HEK293 (cell line): Measurements from ENCODE around the gene PPP1R15B.

ENCODE experiments used
- CTCF ChIA-PET: fragments of 350-600 bp; formaldehyde crosslinking; extraction: SDS; loops from one replicate; lab custom pipeline; 2021; ENCODE audit warnings: antibody characterized with exemption; lab: Yijun Ruan, JAX
- POLR2A ChIA-PET: fragments of 300-600 bp; formaldehyde crosslinking; extraction: SDS; loops from one replicate; lab custom pipeline; 2020; ENCODE audit warnings: antibody characterized with exemption, inconsistent platforms; lab: Yijun Ruan, JAX
- H3K27ac ChIP-seq: fragments of 200-500 bp; sonication (Bioruptor generic); 2 replicates; pipeline ENCODE4 v1.5.1; 2014; ENCODE audit warnings: low read depth, low read length, control low read depth, inconsistent platforms; ENCODE audit errors: extremely low read depth
- H3K36me3 ChIP-seq, 2 experiments: fragments of 200-500 bp in 1 of 2; sonication (Bioruptor generic) in 1 of 2; 1 replicate in 1 of 2; 2 replicates in 1 of 2; pipeline ENCODE4 v1.5.1; 2014 to 2017; ENCODE audit warnings: inconsistent platforms in 2 of 2, low read length in 2 of 2; ENCODE audit not compliant: control insufficient read depth in 2 of 2, insufficient read depth in 1 of 2
- H3K4me1 ChIP-seq: fragments of 200-500 bp; sonication (Bioruptor generic); 2 replicates; pipeline ENCODE4 v1.5.1; 2014; ENCODE audit warnings: mild to moderate bottlenecking, low read length, inconsistent platforms; ENCODE audit not compliant: control insufficient read depth, insufficient read depth
- H3K4me3 ChIP-seq: 2 replicates; pipeline ENCODE4 v1.5.1; 2011; ENCODE audit warnings: low read depth, mild to moderate bottlenecking, control low read depth, low read length, moderate library complexity
- H3K9me3 ChIP-seq: fragments of 200-500 bp; sonication (Bioruptor generic); 2 replicates; pipeline ENCODE4 v1.5.1; 2014; ENCODE audit warnings: low read depth, low read length, inconsistent platforms; ENCODE audit not compliant: control insufficient read depth, insufficient read depth
- SETDB1 ChIP-seq: IDR thresholded peaks from one replicate; pipeline ENCODE4 v1.6.1; 2017; ENCODE audit warnings: mild to moderate bottlenecking, low read length, moderate library complexity, mixed read lengths; ENCODE audit not compliant: insufficient read length
- SP2 ChIP-seq: fragments of 450-650 bp; formaldehyde crosslinking; IDR thresholded peaks from 2 replicates; pipeline ENCODE4 v1.5.1; 2016; ENCODE audit warnings: missing biosample characterization, missing genetic modification characterization
- SP7 ChIP-seq: fragments of 450-650 bp; formaldehyde crosslinking; IDR thresholded peaks from 2 replicates; pipeline ENCODE4 v1.5.1; 2016; ENCODE audit warnings: missing biosample characterization, missing genetic modification characterization
- ZBTB7A ChIP-seq: fragments of 450-650 bp; formaldehyde crosslinking; IDR thresholded peaks from 2 replicates; pipeline ENCODE4 v1.5.1; 2016; ENCODE audit warnings: low read depth, missing biosample characterization, missing genetic modification characterization
- ZIC2 ChIP-seq: fragments of 450-650 bp; formaldehyde crosslinking; IDR thresholded peaks from 2 replicates; pipeline ENCODE4 v1.5.1; 2016; ENCODE audit warnings: missing biosample characterization, missing genetic modification characterization
- ZNF10 ChIP-seq: fragments of 450-650 bp; formaldehyde crosslinking; IDR thresholded peaks from 2 replicates; pipeline ENCODE4 v1.5.1; 2017; ENCODE audit warnings: missing biosample characterization, missing genetic modification characterization
- ZNF239 ChIP-seq: fragments of 450-650 bp; formaldehyde crosslinking; IDR thresholded peaks from 2 replicates; pipeline ENCODE4 v1.5.1; 2016; ENCODE audit warnings: missing biosample characterization, missing genetic modification characterization
- ZNF248 ChIP-seq: fragments of 450-650 bp; formaldehyde crosslinking; IDR thresholded peaks from 2 replicates; pipeline ENCODE4 v1.5.1; 2017; ENCODE audit warnings: missing biosample characterization, missing genetic modification characterization
- ZNF514 ChIP-seq: fragments of 450-650 bp; formaldehyde crosslinking; IDR thresholded peaks from 2 replicates; pipeline ENCODE4 v1.5.1; 2016; ENCODE audit warnings: missing biosample characterization, missing genetic modification characterization
- TF ChIP-seq, protein P1 (sequence below): fragments of 450-650 bp; formaldehyde crosslinking; optimal IDR thresholded peaks from 2 replicates; pipeline ENCODE3; 2016; ENCODE audit warnings: missing biosample characterization, mild to moderate bottlenecking, missing genetic modification characterization
- TF ChIP-seq, protein P2 (sequence below): fragments of 450-650 bp; formaldehyde crosslinking; IDR thresholded peaks from 2 replicates; pipeline ENCODE4 v1.5.1; 2016; ENCODE audit warnings: missing biosample characterization, missing genetic modification characterization
- TF ChIP-seq, protein P3 (sequence below): fragments of 450-650 bp; formaldehyde crosslinking; IDR thresholded peaks from 2 replicates; pipeline ENCODE4 v1.5.1; 2016; ENCODE audit warnings: missing biosample characterization, missing genetic modification characterization
- TF ChIP-seq, protein P4 (sequence below): fragments of 450-650 bp; formaldehyde crosslinking; IDR thresholded peaks from 2 replicates; pipeline ENCODE4 v1.5.1; 2016; ENCODE audit warnings: missing biosample characterization, missing genetic modification characterization, borderline replicate concordance

Gene PPP1R15B

DNA sequence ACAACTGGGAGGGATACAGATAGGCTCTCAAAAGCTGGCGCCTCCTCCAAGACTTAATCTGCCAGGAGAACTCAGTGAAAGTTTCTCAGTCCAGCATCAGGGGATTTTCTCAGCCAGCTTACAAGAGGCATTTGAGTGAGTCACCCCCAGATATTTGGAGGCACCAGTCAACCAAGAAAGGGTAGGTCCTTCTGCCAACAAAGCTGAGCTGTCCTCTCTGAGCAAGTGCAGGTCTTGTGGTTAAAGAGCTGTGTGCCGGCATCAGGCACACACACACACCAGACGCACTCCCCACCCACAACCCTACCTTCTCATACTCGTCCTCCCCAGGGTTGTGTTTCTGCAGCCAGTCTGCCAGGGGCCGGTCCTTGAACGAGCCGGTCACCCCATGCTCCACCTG, 27.0 kb upstream of the PPP1R15B start:
- ChIA-PET POLR2A (interaction anchor here (0.5 to 0.6 kb wide), 2 partner anchors 9 to 69 kb away, joined by 3 to 4 read pairs; no protein-coding TSS in a partner anchor), CTCF (interaction anchor here (0.6 to 5.6 kb wide), 7 partner anchors 8 to 377 kb away, joined by 3 to 29 read pairs (median 3); no protein-coding TSS in a partner anchor)
- no peaks in the 10 kb centered on the region for H3K4me1 ChIP-seq
- H3K36me3 ChIP-seq, result peaks cover 4 to 52% of the 10 kb centered on the region in 2 experiments; a peak in 2 of 3 replicates
- H3K4me3 ChIP-seq, result no peak overlapping the region
- no peak overlapping the region for H3K27ac ChIP-seq
- TF ChIP-seq, protein P1, sequence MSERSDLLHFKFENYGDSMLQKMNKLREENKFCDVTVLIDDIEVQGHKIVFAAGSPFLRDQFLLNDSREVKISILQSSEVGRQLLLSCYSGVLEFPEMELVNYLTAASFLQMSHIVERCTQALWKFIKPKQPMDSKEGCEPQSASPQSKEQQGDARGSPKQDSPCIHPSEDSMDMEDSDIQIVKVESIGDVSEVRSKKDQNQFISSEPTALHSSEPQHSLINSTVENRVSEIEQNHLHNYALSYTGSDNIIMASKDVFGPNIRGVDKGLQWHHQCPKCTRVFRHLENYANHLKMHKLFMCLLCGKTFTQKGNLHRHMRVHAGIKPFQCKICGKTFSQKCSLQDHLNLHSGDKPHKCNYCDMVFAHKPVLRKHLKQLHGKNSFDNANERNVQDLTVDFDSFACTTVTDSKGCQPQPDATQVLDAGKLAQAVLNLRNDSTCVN (tag by site-specific recombination), result no peak
- TF ChIP-seq, protein P2, sequence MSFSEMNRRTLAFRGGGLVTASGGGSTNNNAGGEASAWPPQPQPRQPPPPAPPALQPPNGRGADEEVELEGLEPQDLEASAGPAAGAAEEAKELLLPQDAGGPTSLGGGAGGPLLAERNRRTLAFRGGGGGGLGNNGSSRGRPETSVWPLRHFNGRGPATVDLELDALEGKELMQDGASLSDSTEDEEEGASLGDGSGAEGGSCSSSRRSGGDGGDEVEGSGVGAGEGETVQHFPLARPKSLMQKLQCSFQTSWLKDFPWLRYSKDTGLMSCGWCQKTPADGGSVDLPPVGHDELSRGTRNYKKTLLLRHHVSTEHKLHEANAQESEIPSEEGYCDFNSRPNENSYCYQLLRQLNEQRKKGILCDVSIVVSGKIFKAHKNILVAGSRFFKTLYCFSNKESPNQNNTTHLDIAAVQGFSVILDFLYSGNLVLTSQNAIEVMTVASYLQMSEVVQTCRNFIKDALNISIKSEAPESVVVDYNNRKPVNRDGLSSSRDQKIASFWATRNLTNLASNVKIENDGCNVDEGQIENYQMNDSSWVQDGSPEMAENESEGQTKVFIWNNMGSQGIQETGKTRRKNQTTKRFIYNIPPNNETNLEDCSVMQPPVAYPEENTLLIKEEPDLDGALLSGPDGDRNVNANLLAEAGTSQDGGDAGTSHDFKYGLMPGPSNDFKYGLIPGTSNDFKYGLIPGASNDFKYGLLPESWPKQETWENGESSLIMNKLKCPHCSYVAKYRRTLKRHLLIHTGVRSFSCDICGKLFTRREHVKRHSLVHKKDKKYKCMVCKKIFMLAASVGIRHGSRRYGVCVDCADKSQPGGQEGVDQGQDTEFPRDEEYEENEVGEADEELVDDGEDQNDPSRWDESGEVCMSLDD (tag by site-specific recombination), result no peak
- TF ChIP-seq ZNF514 (tag by site-specific recombination) (no peak), SETDB1 (no peak), ZNF10 (no peak), ZIC2 (tag by site-specific recombination) (no peak)
- TF ChIP-seq, protein P3, sequence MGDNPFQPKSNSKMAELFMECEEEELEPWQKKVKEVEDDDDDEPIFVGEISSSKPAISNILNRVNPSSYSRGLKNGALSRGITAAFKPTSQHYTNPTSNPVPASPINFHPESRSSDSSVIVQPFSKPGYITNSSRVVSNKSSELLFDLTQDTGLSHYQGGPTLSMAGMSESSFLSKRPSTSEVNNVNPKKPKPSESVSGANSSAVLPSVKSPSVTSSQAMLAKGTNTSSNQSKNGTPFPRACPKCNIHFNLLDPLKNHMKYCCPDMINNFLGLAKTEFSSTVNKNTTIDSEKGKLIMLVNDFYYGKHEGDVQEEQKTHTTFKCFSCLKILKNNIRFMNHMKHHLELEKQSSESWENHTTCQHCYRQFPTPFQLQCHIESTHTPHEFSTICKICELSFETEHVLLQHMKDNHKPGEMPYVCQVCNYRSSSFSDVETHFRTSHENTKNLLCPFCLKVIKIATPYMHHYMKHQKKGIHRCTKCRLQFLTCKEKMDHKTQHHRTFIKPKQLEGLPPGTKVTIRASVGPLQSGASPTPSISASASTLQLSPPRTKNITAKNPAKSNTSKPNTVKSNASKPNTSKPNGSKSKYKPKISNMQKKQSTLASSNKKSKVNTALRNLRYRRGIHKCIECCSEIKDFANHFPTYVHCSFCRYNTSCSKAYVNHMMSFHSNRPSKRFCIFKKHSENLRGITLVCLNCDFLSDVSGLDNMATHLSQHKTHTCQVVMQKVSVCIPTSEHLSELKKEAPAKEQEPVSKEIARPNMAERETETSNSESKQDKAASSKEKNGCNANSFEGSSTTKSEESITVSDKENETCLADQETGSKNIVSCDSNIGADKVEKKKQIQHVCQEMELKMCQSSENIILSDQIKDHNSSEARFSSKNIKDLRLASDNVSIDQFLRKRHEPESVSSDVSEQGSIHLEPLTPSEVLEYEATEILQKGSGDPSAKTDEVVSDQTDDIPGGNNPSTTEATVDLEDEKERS (tag by site-specific recombination), result no peak
- TF ChIP-seq, protein P4, sequence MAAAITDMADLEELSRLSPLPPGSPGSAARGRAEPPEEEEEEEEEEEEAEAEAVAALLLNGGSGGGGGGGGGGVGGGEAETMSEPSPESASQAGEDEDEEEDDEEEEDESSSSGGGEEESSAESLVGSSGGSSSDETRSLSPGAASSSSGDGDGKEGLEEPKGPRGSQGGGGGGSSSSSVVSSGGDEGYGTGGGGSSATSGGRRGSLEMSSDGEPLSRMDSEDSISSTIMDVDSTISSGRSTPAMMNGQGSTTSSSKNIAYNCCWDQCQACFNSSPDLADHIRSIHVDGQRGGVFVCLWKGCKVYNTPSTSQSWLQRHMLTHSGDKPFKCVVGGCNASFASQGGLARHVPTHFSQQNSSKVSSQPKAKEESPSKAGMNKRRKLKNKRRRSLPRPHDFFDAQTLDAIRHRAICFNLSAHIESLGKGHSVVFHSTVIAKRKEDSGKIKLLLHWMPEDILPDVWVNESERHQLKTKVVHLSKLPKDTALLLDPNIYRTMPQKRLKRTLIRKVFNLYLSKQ (tag by site-specific recombination), result no peak
- no peaks in the 10 kb centered on the region for H3K9me3 ChIP-seq

DNA sequence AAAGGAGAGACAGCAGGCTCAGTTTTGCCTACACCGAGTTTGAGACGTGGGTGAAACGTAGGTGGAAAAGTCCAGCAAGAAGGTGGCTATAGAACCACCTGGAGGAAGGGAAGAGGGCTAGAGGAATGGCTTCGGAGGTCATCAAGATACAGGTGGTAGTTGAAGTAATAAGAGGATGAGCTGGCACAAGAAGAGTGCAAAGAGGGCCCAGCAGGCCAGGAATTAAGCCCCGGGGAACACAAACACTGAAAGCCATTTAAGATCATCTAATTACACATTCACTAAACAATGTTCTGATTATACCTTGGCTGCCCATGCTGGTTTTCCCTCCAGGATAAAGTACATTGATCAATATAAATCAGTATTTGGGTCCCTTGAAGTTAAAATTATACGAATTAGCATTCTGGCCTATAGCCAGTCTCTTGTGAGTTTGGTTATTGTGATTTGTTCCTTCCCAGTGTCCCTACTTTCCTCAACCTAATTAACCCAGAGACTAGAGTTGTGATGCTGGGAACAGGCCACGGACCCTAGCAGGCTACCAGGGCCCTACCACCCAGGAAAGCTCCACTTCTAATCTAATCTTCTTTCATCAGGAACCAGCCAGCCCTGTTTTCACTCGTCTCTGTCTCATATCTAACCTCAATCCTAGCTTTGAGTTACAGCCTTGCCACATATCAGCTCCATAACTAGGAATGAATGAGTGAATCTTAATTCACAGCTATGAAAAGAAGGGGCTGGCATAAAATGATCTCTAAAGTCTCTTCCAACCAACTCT, 26.4 kb upstream of the PPP1R15B start:
- no peak overlapping the region for H3K4me3 ChIP-seq
- peaks cover 4 to 52% of the 10 kb centered on the region in 2 experiments; a peak in 2 of 3 replicates for H3K36me3 ChIP-seq
- TF ChIP-seq ZNF239 (tag by site-specific recombination) (no peak), ZBTB7A (tag by site-specific recombination) (no peak), ZNF248 (tag by site-specific recombination) (no peak), SP7 (tag by site-specific recombination) (no peak), SP2 (tag by site-specific recombination) (no peak)
- ChIA-PET POLR2A (interaction anchor here (0.5 to 0.6 kb wide), 2 partner anchors 9 to 70 kb away, joined by 3 to 4 read pairs; no protein-coding TSS in a partner anchor), CTCF (interaction anchor here (0.6 to 5.6 kb wide), 7 partner anchors 9 to 377 kb away, joined by 3 to 29 read pairs (median 3); no protein-coding TSS in a partner anchor)
- H3K27ac ChIP-seq, result no peak overlapping the region
- no peaks in the 10 kb centered on the region for H3K9me3 ChIP-seq
- no peaks in the 10 kb centered on the region for H3K4me1 ChIP-seq
